H1 (cell line): ENCODE data around the gene CPNE8. TPM values are rescaled to one million over a fixed set of nuclear protein-coding genes. Genes with fewer than 3 reads are reported as not detected.
A peak's percentile ranks its signal among the peaks of the same experiment; 100 is the strongest.

ENCODE experiments used
- CTCF ChIA-PET: fragments of 300-600 bp; sonication (Branson Sonifier 250); formaldehyde crosslinking; loops from one replicate; lab custom pipeline; 2021; ENCODE audit not compliant: partially characterized antibody; lab: Charles Lee
- POLR2A ChIA-PET: fragments of 300-600 bp; sonication (Branson Sonifier 250); formaldehyde crosslinking; loops from one replicate; lab custom pipeline; 2021; ENCODE audit warnings: inconsistent platforms; ENCODE audit not compliant: partially characterized antibody; lab: Charles Lee
- DNase-seq, 2 experiments: peaks; one replicate each; pipeline versions ENCODE4 v3.0.0 to v3.0.0-alpha.2; 2010 to 2022; ENCODE audit warnings: low spot score in 2 of 2, low read depth in 1 of 2, mixed read lengths in 1 of 2
- FAIRE-seq: peaks from 2 replicates; lab custom pipeline; 2011; peaks lifted over from hg19 to GRCh38; lab: Jason Lieb, UNC
- H2AFZ ChIP-seq: 2 replicates; pipeline ENCODE4 v1.8.1; 2012; ENCODE audit warnings: low read length, inconsistent platforms
- H2AK5ac ChIP-seq: 2 replicates; pipeline ENCODE4 v1.6.1; 2013; ENCODE audit warnings: low read depth, low read length
- H2BK120ac ChIP-seq: replicated peaks from 2 replicates; pipeline ENCODE3; 2013; ENCODE audit warnings: low read depth, low read length, inconsistent platforms
- H2BK12ac ChIP-seq: 2 replicates; pipeline ENCODE4 v1.6.1; 2013; ENCODE audit warnings: low read depth, low read length
- H2BK15ac ChIP-seq: 2 replicates; pipeline ENCODE4 v1.6.1; 2013; ENCODE audit warnings: low read length
- H2BK20ac ChIP-seq: 2 replicates; pipeline ENCODE4 v1.6.1; 2013; ENCODE audit warnings: low read length
- H2BK5ac ChIP-seq: 2 replicates; pipeline ENCODE4 v1.6.1; 2013; ENCODE audit warnings: low read depth, low read length
- H3K14ac ChIP-seq: 2 replicates; pipeline ENCODE4 v1.6.1; 2013; ENCODE audit warnings: inconsistent platforms; ENCODE audit not compliant: insufficient read length
- H3K18ac ChIP-seq: 2 replicates; pipeline ENCODE4 v1.6.1; 2013; ENCODE audit warnings: low read length; ENCODE audit errors: extremely low read depth
- H3K23ac ChIP-seq: 2 replicates; pipeline ENCODE4 v1.6.1; 2013; ENCODE audit warnings: inconsistent platforms; ENCODE audit not compliant: insufficient read length
- H3K23me2 ChIP-seq: 2 replicates; pipeline ENCODE4 v1.6.1; 2013; ENCODE audit warnings: low read depth, low read length
- H3K27ac ChIP-seq: 2 replicates; pipeline ENCODE4 v1.6.1; 2011; ENCODE audit warnings: low read depth, low read length, inconsistent platforms
- H3K27me3 ChIP-seq, 4 experiments: replicated peaks in 1 of 4; 1 replicate in 1 of 4; 2 replicates in 3 of 4; pipeline versions ENCODE4 v1.6.1 to v1.8.1; 2011 to 2013; ENCODE audit warnings: low read length in 3 of 4, mild to moderate bottlenecking in 3 of 4, inconsistent platforms in 2 of 4, mixed read lengths in 2 of 4, moderate library complexity in 1 of 4; ENCODE audit not compliant: control insufficient read depth in 3 of 4, insufficient read depth in 3 of 4; ENCODE audit errors: extremely low read depth in 1 of 4
- H3K36me3 ChIP-seq, 4 experiments: 2 replicates each; pipeline versions ENCODE4 v1.6.1 to v1.8.1; 2011 to 2013; ENCODE audit warnings: mild to moderate bottlenecking in 4 of 4, low read length in 3 of 4, moderate library complexity in 2 of 4, control low read depth in 1 of 4, inconsistent platforms in 1 of 4; ENCODE audit not compliant: insufficient read depth in 4 of 4, control insufficient read depth in 2 of 4
- H3K4ac ChIP-seq: replicated peaks from 2 replicates; pipeline ENCODE3; 2013; ENCODE audit warnings: low read length, low read depth, mixed read lengths, inconsistent platforms; ENCODE audit not compliant: insufficient read length
- H3K4me1 ChIP-seq, 4 experiments: replicated peaks in 1 of 4; 1 replicate in 1 of 4; 2 replicates in 3 of 4; pipeline versions ENCODE4 v1.6.1 to v1.8.1; 2011 to 2013; ENCODE audit warnings: low read length in 3 of 4, inconsistent platforms in 2 of 4, mixed read lengths in 1 of 4; ENCODE audit not compliant: insufficient read depth in 4 of 4, control insufficient read depth in 3 of 4
- H3K4me2 ChIP-seq, 2 experiments: 2 replicates each; pipeline versions ENCODE4 v1.6.1 to v1.8.1; 2011 to 2013; ENCODE audit warnings: low read depth in 2 of 2, low read length in 2 of 2, control low read depth in 1 of 2, inconsistent platforms in 1 of 2, mild to moderate bottlenecking in 1 of 2; ENCODE audit not compliant: insufficient read depth in 1 of 2
- H3K4me3 ChIP-seq, 4 experiments: fragments of 200-600, 300-600 bp in 1 of 4; sonication (generic), shearing (Covaris generic), sonication (Bioruptor Twin) in 1 of 4; 2 replicates each; pipeline versions ENCODE4 v1.5.1 to v1.8.1; 2011 to 2016; ENCODE audit warnings: low read length in 4 of 4, low read depth in 3 of 4, control low read depth in 2 of 4, inconsistent platforms in 2 of 4, mild to moderate bottlenecking in 2 of 4, mixed read lengths in 1 of 4, moderate library complexity in 1 of 4; ENCODE audit not compliant: insufficient read depth in 2 of 4; ENCODE audit errors: extremely low read depth in 1 of 4
- H3K56ac ChIP-seq: replicated peaks from 2 replicates; pipeline ENCODE3; 2013; ENCODE audit warnings: low read depth, mild to moderate bottlenecking, mixed read lengths, low read length, inconsistent platforms; ENCODE audit not compliant: insufficient read length
- H3K79me1 ChIP-seq: 2 replicates; pipeline ENCODE4 v1.6.1; 2013; ENCODE audit warnings: low read depth, low read length, control low read depth
- H3K79me2 ChIP-seq, 2 experiments: 2 replicates each; pipeline versions ENCODE4 v1.6.1 to v1.8.1; 2012 to 2013; ENCODE audit warnings: low read length in 2 of 2, mild to moderate bottlenecking in 2 of 2, inconsistent platforms in 1 of 2; ENCODE audit not compliant: insufficient read depth in 2 of 2, control insufficient read depth in 1 of 2
- H3K9ac ChIP-seq, 4 experiments: replicated peaks in 1 of 4; 1 replicate in 1 of 4; 2 replicates in 3 of 4; pipeline versions ENCODE4 v1.6.1 to v1.8.1; 2011 to 2013; ENCODE audit warnings: low read depth in 3 of 4, low read length in 3 of 4, control low read depth in 2 of 4, mild to moderate bottlenecking in 2 of 4, moderate library complexity in 2 of 4, inconsistent platforms in 1 of 4; ENCODE audit errors: extremely low read depth in 1 of 4
- H3K9me3 ChIP-seq, 2 experiments: 2 replicates each; pipeline versions ENCODE4 v1.6.1 to v1.8.1; 2012 to 2013; ENCODE audit warnings: mild to moderate bottlenecking in 2 of 2, moderate library complexity in 2 of 2, control low read depth in 1 of 2, inconsistent platforms in 1 of 2, low read depth in 1 of 2, low read length in 1 of 2, mixed read lengths in 1 of 2; ENCODE audit not compliant: insufficient read depth in 2 of 2
- H4K20me1 ChIP-seq, 2 experiments: replicated peaks in 1 of 2; 2 replicates each; pipeline versions ENCODE3 to v1.8.1; 2011 to 2013; ENCODE audit warnings: inconsistent platforms in 2 of 2, low read length in 2 of 2, mild to moderate bottlenecking in 1 of 2; ENCODE audit not compliant: insufficient read depth in 2 of 2, control insufficient read depth in 1 of 2
- H4K5ac ChIP-seq: 2 replicates; pipeline ENCODE4 v1.6.1; 2013; ENCODE audit warnings: low read length, low read depth, mixed read lengths, inconsistent platforms; ENCODE audit not compliant: insufficient read length
- H4K8ac ChIP-seq: 2 replicates; pipeline ENCODE4 v1.8.0; 2013; ENCODE audit warnings: mild to moderate bottlenecking, moderate library complexity, low read length, inconsistent platforms; ENCODE audit not compliant: insufficient read depth; ENCODE audit errors: extremely low read depth
- H4K91ac ChIP-seq: replicated peaks from 2 replicates; pipeline ENCODE3; 2013; ENCODE audit warnings: low read length, mixed read lengths, inconsistent platforms; ENCODE audit not compliant: insufficient read length
- ATF2 ChIP-seq: IDR thresholded peaks from 2 replicates; pipeline ENCODE4 v1.6.1; 2012; ENCODE audit warnings: low read length, inconsistent platforms
- BRCA1 ChIP-seq: IDR thresholded peaks from 2 replicates; pipeline ENCODE4 v1.6.1; 2012; ENCODE audit warnings: low read depth, low read length, improper control_type of control experiment
- CEBPB ChIP-seq: IDR thresholded peaks from 2 replicates; pipeline ENCODE4 v1.6.1; 2012; ENCODE audit warnings: low read depth, low read length
- EGR1 ChIP-seq: IDR thresholded peaks from 2 replicates; pipeline ENCODE4 v1.6.1; 2011; ENCODE audit warnings: low read depth, low read length, borderline replicate concordance
- EP300 ChIP-seq, 2 experiments: IDR thresholded peaks; 1 replicate in 1 of 2; 2 replicates in 1 of 2; pipeline ENCODE4 v1.6.1; 2011 to 2012; ENCODE audit warnings: low read depth in 2 of 2, low read length in 2 of 2, mild to moderate bottlenecking in 2 of 2, borderline replicate concordance in 1 of 2, inconsistent platforms in 1 of 2, moderate library complexity in 1 of 2
- JUN ChIP-seq: IDR thresholded peaks from 2 replicates; pipeline ENCODE4 v1.6.1; 2011; ENCODE audit warnings: low read depth, mild to moderate bottlenecking, improper control_type of control experiment, low read length
- KDM1A ChIP-seq: fragments of 200-600, 300-600 bp; sonication (generic); IDR thresholded peaks from 2 replicates; pipeline ENCODE4 v1.7.1; 2016; ENCODE audit warnings: mild to moderate bottlenecking, low read length, borderline replicate concordance
- MAX ChIP-seq: IDR thresholded peaks from 2 replicates; pipeline ENCODE4 v1.6.1; 2012; ENCODE audit warnings: inconsistent platforms
- RFX5 ChIP-seq: IDR thresholded peaks from 2 replicates; pipeline ENCODE4 v1.6.1; 2011; ENCODE audit warnings: low read depth, low read length, improper control_type of control experiment, borderline replicate concordance
- RXRA ChIP-seq: IDR thresholded peaks from 2 replicates; pipeline ENCODE4 v1.6.1; 2011; ENCODE audit warnings: low read depth, mild to moderate bottlenecking, low read length, moderate library complexity; ENCODE audit not compliant: insufficient read depth
- YY1 ChIP-seq: IDR thresholded peaks from 2 replicates; pipeline ENCODE4 v1.6.1; 2011; ENCODE audit warnings: low read depth, mild to moderate bottlenecking, low read length
- WGBS, 2 experiments: shearing (Covaris generic) in 1 of 2; methylation state at CpG; one replicate each; pipeline versions ENCODE4 v1.1.6 to v1.1.7; 2013 to 2015; ENCODE audit warnings: low lambda C conversion rate in 2 of 2, mixed read lengths in 2 of 2, inconsistent platforms in 1 of 2, low coverage in 1 of 2, missing lambda C conversion rate in 1 of 2; ENCODE audit not compliant: insufficient replicate concordance in 2 of 2, insufficient coverage in 1 of 2, insufficient read length in 1 of 2; ENCODE audit errors: extremely low coverage in 1 of 2, missing lambda C conversion rate in 1 of 2; 5-methylcytosine and 5-hydroxymethylcytosine counted together
- polyA plus RNA-seq, 7 experiments: library from polyadenylated mRNA; depleted of rRNA in 3 of 7; stranded (reverse) in 5 of 7; unstranded in 2 of 7; fragments of >200 nt in 5 of 7; fragments of 200-250 nt in 2 of 7; gene quantifications; 1 replicate in 5 of 7; 2 replicates in 1 of 7; 4 replicates in 1 of 7; pipeline versions ENCODE4 v1.2.1 to v1.2.3, GENCODE V29; 2011 to 2013; ENCODE audit warnings: missing spikeins in 2 of 7, mixed read lengths in 2 of 7
- total RNA-seq: library from RNA; stranded (reverse); fragmentation: NEBNext Ultra II Directional; extraction: Animal tissue kit (Norgen Biotek cat#: 25700); gene quantifications from 2 replicates; pipeline ENCODE4 v1.2.1, GENCODE V29; 2021
- TF ChIP-seq, protein P1 (sequence below): IDR thresholded peaks from 2 replicates; pipeline ENCODE4 v1.6.1; 2012; ENCODE audit warnings: inconsistent platforms

The CPNE8 gene
- total and polyA plus RNA-seq, 2 of the 8 experiments (the other 6 are each of a cell fraction or from before 2014, with no cell fraction given) = 2.5 to 6.8 TPM

GRCh38 chr12:38614171-38614570 is 291.2 kb downstream of the CPNE8 start:
- Histone ChIP-seq H2AK5ac (no peak overlapping the region), H3K14ac (no peak overlapping the region), H3K23ac (no peak overlapping the region), H2BK15ac (no peak overlapping the region), H3K27me3 (no peaks in the 10 kb centered on the region; a peak in 1 of 7 replicates), H3K4me3 (no peak overlapping the region), H3K36me3 (no peaks in the 10 kb centered on the region), H3K79me2 (no peaks in the 10 kb centered on the region), H3K4ac (no peak overlapping the region), H3K9me3 (no peaks in the 10 kb centered on the region), H2BK12ac (no peak overlapping the region), H3K4me2 (no peak overlapping the region), H3K4me1 (no peaks in the 10 kb centered on the region), H4K5ac (no peak overlapping the region), H2BK5ac (no peak overlapping the region), H4K91ac (no peak overlapping the region), H3K9ac (no peak overlapping the region), H4K20me1 (no peaks in the 10 kb centered on the region), H3K27ac (no peak overlapping the region), H2BK20ac (no peak overlapping the region), H2AFZ (0 out of 2 replicates have a peak overlapping the region, but pooled peaks have one; percentile 68), H4K8ac (no peak overlapping the region), H2BK120ac (no peak overlapping the region), H3K18ac (peak overlapping the region; percentile 7; the same call in 1 of the 2 replicates), H3K79me1 (no peaks in the 10 kb centered on the region), H3K56ac (no peak overlapping the region), H3K23me2 (no peaks in the 10 kb centered on the region)
- 78% methylated on average over 2 of the region's 2 CpGs; no CpG with 5 or more reads in 1 of the 2 experiments for WGBS, 2 experiments
- no peak for FAIRE-seq
- CTCF ChIA-PET = interaction anchor here (1.2 kb wide), 1 partner anchor 307 kb away, joined by 3 read pairs; no protein-coding TSS in a partner anchor
- DNase-seq = no peak
- POLR2A ChIA-PET = no interaction called here
- TF ChIP-seq BRCA1 = no peak
- TF ChIP-seq, protein P1, sequence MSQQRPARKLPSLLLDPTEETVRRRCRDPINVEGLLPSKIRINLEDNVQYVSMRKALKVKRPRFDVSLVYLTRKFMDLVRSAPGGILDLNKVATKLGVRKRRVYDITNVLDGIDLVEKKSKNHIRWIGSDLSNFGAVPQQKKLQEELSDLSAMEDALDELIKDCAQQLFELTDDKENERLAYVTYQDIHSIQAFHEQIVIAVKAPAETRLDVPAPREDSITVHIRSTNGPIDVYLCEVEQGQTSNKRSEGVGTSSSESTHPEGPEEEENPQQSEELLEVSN = no peak
- TF ChIP-seq ATF2 = no peak
- no peak for TF ChIP-seq MAX
- no peak for TF ChIP-seq RFX5
- no peak for TF ChIP-seq RXRA
- no peak for TF ChIP-seq YY1
- no peak for TF ChIP-seq EGR1
- TF ChIP-seq KDM1A = no peak
- TF ChIP-seq JUN = no peak
- no peak for TF ChIP-seq EP300 (IDR thresholded peaks at IDR 0.05; ENCODE audit: borderline replicate concordance in 1 of 2, low read depth in 2 of 2, low read length in 2 of 2)
- no peak for TF ChIP-seq CEBPB
